Islet of Langerhans (tissue), 1 donor: ENCODE data around the gene ACMSD.
"Not testable (repeated sequence)": the region's sequence is repeated elsewhere in the genome, so short reads cannot be mapped to it uniquely, and the experiment has no call there.

Experiments used
- FAIRE-seq: peaks from one replicate; lab custom pipeline; 2011; peaks lifted over from hg19 to GRCh38; lab: Jason Lieb, UNC

The ACMSD gene

GRCh38 chr2:134907441-134908116 lies 69.2 kb downstream of the ACMSD start:
- not testable (repeated sequence) for FAIRE-seq

- FAIRE-seq: no peak
Observed at GRCh38 chr2:134910763-134911399, 72.5 kb downstream of the ACMSD start.

- FAIRE-seq: no peak
Observed at GRCh38 chr2:134911400-134911785, 73.0 kb downstream of the ACMSD start.

- FAIRE-seq: no peak
Observed at GRCh38 chr2:134912361-134912760, 73.9 kb downstream of the ACMSD start.

- no peak for FAIRE-seq
Observed at GRCh38 chr2:134917360-134917865, 79.0 kb downstream of the ACMSD start.

- FAIRE-seq: peak; percentile 73
Observed at GRCh38 chr2:134917888-134918525, 79.6 kb downstream of the ACMSD start.

- peak; percentile 51 for FAIRE-seq
Observed at GRCh38 chr2:134918526-134919340, 80.3 kb downstream of the ACMSD start, which contains the start of gene CCNT2. Gene CCNT2, plus strand, starts transcription at chr2:134918822. Its CDS starts 33 bp downstream, at chr2:134918855.

GRCh38 chr2:134919341-134920210 lies 81.2 kb downstream of the ACMSD start:
- FAIRE-seq: peak; percentile 82

GRCh38 chr2:134924912-134925311 lies 86.5 kb downstream of the ACMSD start:
- no peak for FAIRE-seq

- FAIRE-seq: no peak
Observed at GRCh38 chr2:134926231-134926931, 88.0 kb downstream of the ACMSD start.

GRCh38 chr2:134927195-134927594 lies 88.8 kb downstream of the ACMSD start:
- no peak for FAIRE-seq

- FAIRE-seq: peak; percentile 94
Observed at GRCh38 chr2:134932864-134933526, 94.6 kb downstream of the ACMSD start.

- no peak for FAIRE-seq
Observed at GRCh38 chr2:134933732-134934131, 95.3 kb downstream of the ACMSD start.

GRCh38 chr2:134934150-134934549 lies 95.7 kb downstream of the ACMSD start:
- no peak for FAIRE-seq

GRCh38 chr2:134934641-134935040 lies 96.2 kb downstream of the ACMSD start:
- peak; percentile 53 for FAIRE-seq

GRCh38 chr2:134936691-134937090 lies 98.3 kb downstream of the ACMSD start:
- FAIRE-seq: peak; percentile 91

GRCh38 chr2:134943540-134943939 lies 105.1 kb downstream of the ACMSD start:
- no peak for FAIRE-seq

GRCh38 chr2:134944975-134945374 lies 106.6 kb downstream of the ACMSD start:
- no peak for FAIRE-seq

- no peak for FAIRE-seq
Observed at GRCh38 chr2:134946073-134946472, 107.7 kb downstream of the ACMSD start.
